ENCODE measurements around the gene CACNA1G. TPM values are rescaled to one million over a fixed set of nuclear protein-coding genes. Genes with fewer than 3 reads are reported as not detected.

Gene CACNA1G
- total and polyA plus RNA-seq, 3 donors from 2014 or later = 1.3 to 1.7 (median 1.7) TPM

DNA sequence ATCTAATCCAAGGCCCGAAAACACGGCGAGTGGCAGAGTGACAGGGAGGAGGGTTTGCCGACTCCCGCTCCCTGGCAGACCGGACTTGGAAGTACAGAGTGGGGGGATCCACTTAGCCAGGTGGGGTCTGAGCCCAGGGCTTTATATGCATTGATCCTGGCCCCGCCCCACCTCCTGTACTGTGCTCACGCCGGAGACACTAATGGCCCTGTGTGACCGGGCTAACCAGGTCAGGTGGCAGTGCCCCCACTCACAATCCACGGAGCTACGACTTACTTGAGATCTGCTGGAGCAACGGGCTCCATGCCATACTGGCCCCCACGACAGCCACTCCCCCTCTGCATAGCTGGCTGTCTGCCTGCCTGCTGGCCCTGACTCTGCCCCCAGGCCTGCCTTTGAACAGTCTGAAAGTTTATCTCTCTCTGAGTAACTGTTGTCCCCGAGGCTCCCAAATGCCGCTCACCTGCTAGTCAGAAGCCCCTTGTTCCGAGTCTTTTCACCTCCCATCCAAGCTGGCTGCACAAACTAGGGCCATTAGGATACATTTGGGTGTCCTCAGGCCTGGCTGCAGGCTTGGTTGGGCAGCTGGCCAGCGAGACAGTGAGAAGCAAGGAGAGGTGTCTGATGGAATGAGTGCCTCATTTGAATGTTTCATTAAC, 28.0 kb downstream of the CACNA1G start:
- no peaks in the 10 kb centered on the region for H3K36me3 ChIP-seq (ENCODE audit: low read depth, missing control alignments)
- H3K9me3 ChIP-seq = no peaks in the 10 kb centered on the region
- no peak overlapping the region for H3K4me3 ChIP-seq
- no peak for TF ChIP-seq POLR2A (IDR thresholded peaks at IDR 0.05)
- TF ChIP-seq, protein P1, sequence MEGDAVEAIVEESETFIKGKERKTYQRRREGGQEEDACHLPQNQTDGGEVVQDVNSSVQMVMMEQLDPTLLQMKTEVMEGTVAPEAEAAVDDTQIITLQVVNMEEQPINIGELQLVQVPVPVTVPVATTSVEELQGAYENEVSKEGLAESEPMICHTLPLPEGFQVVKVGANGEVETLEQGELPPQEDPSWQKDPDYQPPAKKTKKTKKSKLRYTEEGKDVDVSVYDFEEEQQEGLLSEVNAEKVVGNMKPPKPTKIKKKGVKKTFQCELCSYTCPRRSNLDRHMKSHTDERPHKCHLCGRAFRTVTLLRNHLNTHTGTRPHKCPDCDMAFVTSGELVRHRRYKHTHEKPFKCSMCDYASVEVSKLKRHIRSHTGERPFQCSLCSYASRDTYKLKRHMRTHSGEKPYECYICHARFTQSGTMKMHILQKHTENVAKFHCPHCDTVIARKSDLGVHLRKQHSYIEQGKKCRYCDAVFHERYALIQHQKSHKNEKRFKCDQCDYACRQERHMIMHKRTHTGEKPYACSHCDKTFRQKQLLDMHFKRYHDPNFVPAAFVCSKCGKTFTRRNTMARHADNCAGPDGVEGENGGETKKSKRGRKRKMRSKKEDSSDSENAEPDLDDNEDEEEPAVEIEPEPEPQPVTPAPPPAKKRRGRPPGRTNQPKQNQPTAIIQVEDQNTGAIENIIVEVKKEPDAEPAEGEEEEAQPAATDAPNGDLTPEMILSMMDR (IDR thresholded peaks at IDR 0.05) = no peak
- 39 to 44% methylated on average over 8 to 18 of the region's 18 CpGs for WGBS, 2 donors
- intact Hi-C loops (cut with DNase I; ENCODE audit: low total_unique reads) = no loop called here
- H3K27me3 ChIP-seq = no peaks in the 10 kb centered on the region
- peak overlapping the region in 1 of 2 donors; percentile 31 for H3K27ac ChIP-seq
- peak; percentile 76 for DNase-seq
- peaks cover 29% of the 10 kb centered on the region for H3K4me1 ChIP-seq

DNA sequence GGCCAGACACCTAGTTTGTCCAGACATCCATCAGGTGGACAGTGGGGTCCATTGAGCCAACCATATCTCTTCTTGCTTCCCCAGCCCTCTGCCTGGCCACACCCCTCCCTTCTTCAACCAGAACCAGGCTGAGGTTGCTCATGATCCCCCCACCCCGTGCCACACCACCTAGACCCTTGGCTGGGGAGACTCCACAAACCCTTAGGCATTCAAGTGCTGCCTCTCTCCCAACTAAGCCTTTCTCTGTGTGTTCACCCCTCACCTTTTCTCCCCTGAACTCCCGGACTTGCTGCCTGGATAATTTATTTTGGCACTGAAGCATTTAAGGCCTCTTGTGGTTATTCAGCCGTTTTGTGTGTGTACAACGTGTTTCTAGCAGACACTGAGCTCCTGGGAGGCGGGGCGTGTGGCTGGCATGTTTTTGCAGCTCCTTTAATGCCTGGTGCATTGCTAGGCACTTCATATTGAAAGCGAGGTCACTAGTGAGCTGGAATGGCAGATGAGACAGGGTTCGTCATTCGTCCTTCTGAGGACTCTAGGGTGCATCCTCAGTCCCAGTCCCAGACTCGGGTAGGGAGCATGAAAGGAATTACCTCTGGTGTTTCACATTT, 28.7 kb downstream of the CACNA1G start:
- peak overlapping the region in 1 of 2 donors; percentile 31 for H3K27ac ChIP-seq

DNA sequence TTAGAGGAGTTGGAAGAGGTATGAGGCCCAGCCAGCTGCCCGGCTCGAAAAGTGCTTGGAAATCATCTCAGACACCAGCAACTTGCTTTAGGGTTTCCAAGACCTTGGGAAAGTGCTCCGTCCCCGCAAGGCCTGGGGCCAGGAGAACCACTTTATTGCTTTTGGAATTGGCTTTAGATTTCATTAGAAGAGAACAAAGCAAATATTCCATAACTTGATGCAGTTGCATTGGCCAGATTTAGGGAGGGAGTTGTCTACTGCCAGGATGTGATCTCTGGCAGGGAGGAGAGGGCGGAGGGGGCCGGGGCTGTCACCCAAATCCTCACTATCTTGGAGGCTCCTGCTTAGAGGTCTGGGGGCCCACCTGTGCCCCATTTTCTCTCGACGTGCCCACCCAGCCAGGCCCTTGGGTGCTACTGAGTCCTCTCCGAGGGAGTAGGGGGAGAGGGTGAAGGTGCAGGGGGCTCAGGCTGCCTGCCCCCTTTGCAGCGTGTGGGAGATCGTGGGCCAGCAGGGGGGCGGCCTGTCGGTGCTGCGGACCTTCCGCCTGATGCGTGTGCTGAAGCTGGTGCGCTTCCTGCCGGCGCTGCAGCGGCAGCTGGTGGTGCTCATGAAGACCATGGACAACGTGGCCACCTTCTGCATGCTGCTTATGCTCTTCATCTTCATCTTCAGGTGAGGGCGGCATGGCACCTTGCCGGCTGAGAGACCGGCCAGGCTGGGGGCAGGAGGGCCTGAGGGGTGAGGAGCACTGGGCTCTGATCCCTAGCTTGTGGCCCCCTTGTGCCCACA, 30.6 kb downstream of the CACNA1G start:
- intact Hi-C loops (cut with DNase I; ENCODE audit: low total_unique reads) = no loop called here
- no peaks in the 10 kb centered on the region for H3K9me3 ChIP-seq
- no peaks in the 10 kb centered on the region for H3K36me3 ChIP-seq (ENCODE audit: low read depth, missing control alignments)
- no peaks in the 10 kb centered on the region for H3K27me3 ChIP-seq
- H3K4me1 ChIP-seq = peaks cover 29% of the 10 kb centered on the region
- no peak for DNase-seq
- no peak overlapping the region for H3K4me3 ChIP-seq
- WGBS, 2 donors = 65 to 87% methylated on average over 9 to 24 of the region's 24 CpGs
- H3K27ac ChIP-seq = no peak overlapping the region
- no peak for TF ChIP-seq POLR2A (IDR thresholded peaks at IDR 0.05)
- TF ChIP-seq, protein P1 (IDR thresholded peaks at IDR 0.05) = no peak

More for the DNA sequence above, 28.7 kb downstream of the CACNA1G start:
- no peaks in the 10 kb centered on the region for H3K36me3 ChIP-seq (ENCODE audit: low read depth, missing control alignments)
- TF ChIP-seq POLR2A (IDR thresholded peaks at IDR 0.05) = no peak
- TF ChIP-seq, protein P1 (IDR thresholded peaks at IDR 0.05) = no peak
- H3K4me1 ChIP-seq = peaks cover 29% of the 10 kb centered on the region
- peak; percentile 55 for DNase-seq
- H3K9me3 ChIP-seq = no peaks in the 10 kb centered on the region
- 27 to 44% methylated on average over 10 of the region's 10 CpGs for WGBS, 2 donors
- intact Hi-C loops (cut with DNase I; ENCODE audit: low total_unique reads) = no loop called here
- H3K4me3 ChIP-seq = no peak overlapping the region
- H3K27me3 ChIP-seq = no peaks in the 10 kb centered on the region

DNA sequence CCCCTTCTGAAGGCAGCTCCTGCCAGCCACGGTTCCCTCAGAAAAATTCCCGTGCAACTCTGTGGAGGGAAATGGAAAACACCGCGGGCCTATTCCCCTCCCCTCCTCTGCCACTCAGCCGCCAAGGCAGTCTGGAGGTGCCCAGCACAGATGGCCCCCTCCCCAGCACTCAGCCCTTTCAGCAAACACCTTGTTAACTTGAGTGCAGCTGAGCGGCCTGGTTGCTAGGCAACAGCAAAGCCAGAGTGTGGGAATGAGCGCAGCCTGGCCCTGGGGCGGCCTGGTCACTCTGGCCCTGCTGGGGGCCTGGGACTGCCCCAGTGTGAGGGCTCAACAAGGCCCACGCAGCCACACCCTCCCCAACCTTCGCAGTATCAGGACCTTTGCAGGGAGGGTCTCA, 32.8 kb downstream of the CACNA1G start:
- DNase-seq = peak; percentile 52
- no peaks in the 10 kb centered on the region for H3K36me3 ChIP-seq (ENCODE audit: low read depth, missing control alignments)
- peaks cover 20% of the 10 kb centered on the region for H3K4me1 ChIP-seq
- 63 to 69% methylated on average over 7 to 10 of the region's 10 CpGs for WGBS, 2 donors
- H3K27ac ChIP-seq = no peak overlapping the region
- H3K4me3 ChIP-seq = no peak overlapping the region
- H3K27me3 ChIP-seq = no peaks in the 10 kb centered on the region
- TF ChIP-seq POLR2A (IDR thresholded peaks at IDR 0.05) = no peak
- TF ChIP-seq, protein P1 (IDR thresholded peaks at IDR 0.05) = no peak
- no peaks in the 10 kb centered on the region for H3K9me3 ChIP-seq
- intact Hi-C loops (cut with DNase I; ENCODE audit: low total_unique reads) = no loop called here

Measured in testis (tissue), 3 donors.